Astrocyte (in vitro differentiated cells and primary cell): Measurements from ENCODE around the gene RHOB. TPM values are rescaled to one million over a fixed set of nuclear protein-coding genes. Genes with fewer than 3 reads are reported as not detected.

ENCODE experiments used
- DNase-seq: peaks from one replicate; pipeline ENCODE4 v3.0.0-alpha.2; 2010; ENCODE audit warnings: low read depth
- FAIRE-seq: peaks from 2 replicates; lab custom pipeline; 2011; peaks lifted over from hg19 to GRCh38; lab: Jason Lieb, UNC
- H2AFZ ChIP-seq: 2 replicates; pipeline ENCODE4 v1.6.0; 2012; ENCODE audit warnings: low read depth, low read length, inconsistent platforms
- H3K27ac ChIP-seq: 2 replicates; pipeline ENCODE4 v1.5.1; 2011; ENCODE audit warnings: low read depth, low read length, inconsistent platforms
- H3K27me3 ChIP-seq: 2 replicates; pipeline ENCODE4 v1.6.0; 2011; ENCODE audit warnings: low read length, inconsistent platforms; ENCODE audit not compliant: insufficient read depth
- H3K36me3 ChIP-seq: 2 replicates; pipeline ENCODE4 v1.5.1; 2011; ENCODE audit warnings: low read length, inconsistent platforms; ENCODE audit not compliant: insufficient read depth
- H3K4me1 ChIP-seq: 2 replicates; pipeline ENCODE4 v1.5.1; 2011; ENCODE audit warnings: low read length, inconsistent platforms; ENCODE audit not compliant: insufficient read depth
- H3K4me2 ChIP-seq: 2 replicates; pipeline ENCODE4 v1.6.0; 2012; ENCODE audit warnings: low read length, inconsistent platforms
- H3K4me3 ChIP-seq: 2 replicates; pipeline ENCODE4 v1.5.1; 2011; ENCODE audit warnings: low read depth, mild to moderate bottlenecking, low read length, inconsistent platforms; ENCODE audit not compliant: insufficient read depth
- H3K79me2 ChIP-seq: 2 replicates; pipeline ENCODE4 v1.6.0; 2012; ENCODE audit warnings: mild to moderate bottlenecking, low read length, inconsistent platforms; ENCODE audit not compliant: insufficient read depth
- H3K9ac ChIP-seq: 2 replicates; pipeline ENCODE4 v1.6.0; 2012; ENCODE audit warnings: mild to moderate bottlenecking, low read length, inconsistent platforms
- H3K9me3 ChIP-seq: 2 replicates; pipeline ENCODE4 v1.5.1; 2012; ENCODE audit warnings: low read depth, mild to moderate bottlenecking, low read length, inconsistent platforms; ENCODE audit not compliant: insufficient read depth
- H4K20me1 ChIP-seq: 2 replicates; pipeline ENCODE4 v1.6.0; 2012; ENCODE audit warnings: low read length, inconsistent platforms; ENCODE audit not compliant: insufficient read depth
- H3K27ac Mint-ChIP-seq: one replicate; pipeline ENCODE4 v1.8.0; 2021; ENCODE audit warnings: mild to moderate bottlenecking, mixed read lengths; ENCODE audit not compliant: unreplicated experiment
- H3K27me3 Mint-ChIP-seq: one replicate; pipeline ENCODE4 v1.8.0; 2021; ENCODE audit warnings: low read depth, mixed read lengths; ENCODE audit not compliant: unreplicated experiment
- H3K36me3 Mint-ChIP-seq: one replicate; pipeline ENCODE4 v1.8.0; 2021; ENCODE audit warnings: low read depth, mixed read lengths; ENCODE audit not compliant: unreplicated experiment
- H3K4me1 Mint-ChIP-seq: one replicate; pipeline ENCODE4 v1.8.0; 2021; ENCODE audit warnings: low read depth, mixed read lengths; ENCODE audit not compliant: unreplicated experiment
- H3K4me3 Mint-ChIP-seq: one replicate; pipeline ENCODE4 v1.8.0; 2021; ENCODE audit warnings: mild to moderate bottlenecking, moderate library complexity, mixed read lengths; ENCODE audit not compliant: unreplicated experiment
- H3K9me3 Mint-ChIP-seq: one replicate; pipeline ENCODE4 v1.8.0; 2021; ENCODE audit warnings: mild to moderate bottlenecking, mixed read lengths; ENCODE audit not compliant: unreplicated experiment
- EZH2 ChIP-seq: IDR thresholded peaks from 2 replicates; pipeline ENCODE4 v1.6.1; 2012; ENCODE audit warnings: mild to moderate bottlenecking, low read length, inconsistent platforms; ENCODE audit not compliant: insufficient read depth
- total RNA-seq: library from RNA; stranded (reverse); gene quantifications from 2 replicates; pipeline ENCODE4 v1.2.1, GENCODE V29; 2021
- TF ChIP-seq, protein P1 (sequence below): IDR thresholded peaks from 2 replicates; pipeline ENCODE4 v1.5.1; 2011; ENCODE audit warnings: low read depth, mild to moderate bottlenecking, inconsistent platforms, low read length, moderate library complexity; ENCODE audit not compliant: insufficient read depth

The RHOB gene
- total RNA-seq, 1 donor from 2014 or later = 161 TPM

DNA sequence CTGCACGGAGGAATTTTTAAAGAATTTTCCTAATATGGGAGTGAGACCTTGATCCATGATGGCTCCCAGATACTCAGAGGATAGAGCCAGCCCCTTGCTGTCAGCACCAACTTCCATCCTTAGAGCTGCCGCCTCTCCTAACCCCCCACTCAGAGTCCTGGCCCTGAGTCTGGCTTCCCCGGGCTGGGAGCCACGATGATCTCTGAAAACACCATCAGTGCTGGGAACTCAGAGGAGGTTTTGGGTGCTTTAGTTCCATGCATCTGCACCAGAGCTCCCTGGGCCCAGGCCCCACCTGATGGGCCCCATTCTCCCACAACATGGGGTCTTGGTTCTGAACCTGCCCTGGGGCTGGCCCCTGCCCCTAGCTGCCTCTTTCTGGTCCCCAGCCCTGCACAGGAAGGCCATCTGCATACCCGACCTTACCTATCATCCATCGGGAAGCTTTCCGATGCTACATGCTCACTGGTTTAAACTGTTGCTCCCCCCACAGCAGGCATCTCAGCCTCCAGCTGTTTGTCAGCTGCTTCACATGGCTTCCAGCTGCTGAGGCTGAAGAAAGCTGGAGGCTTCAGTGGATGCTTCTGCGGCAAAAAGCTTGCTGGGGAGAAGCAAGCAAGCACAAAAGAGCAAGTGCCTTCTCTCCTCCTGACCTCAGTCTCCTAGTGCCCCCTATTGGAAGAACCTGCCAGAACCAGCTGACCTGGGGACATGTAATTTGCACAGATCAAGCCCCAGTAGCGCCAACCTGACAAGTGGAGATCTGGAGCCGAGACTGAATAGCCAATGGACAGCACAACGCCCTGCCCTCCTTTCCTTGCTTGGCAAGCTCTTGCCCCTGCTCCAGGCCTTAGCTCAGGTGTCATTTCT, 24.2 kb upstream of the RHOB start:
- H3K79me2 ChIP-seq = no peaks in the 10 kb centered on the region
- H3K36me3 Mint-ChIP-seq = no peaks in the 10 kb centered on the region
- no peak for FAIRE-seq
- peaks cover 29% of the 10 kb centered on the region for H3K4me1 Mint-ChIP-seq
- no peak for DNase-seq
- H2AFZ ChIP-seq = no peak overlapping the region
- H4K20me1 ChIP-seq = no peaks in the 10 kb centered on the region
- H3K4me2 ChIP-seq = peak overlapping the region; percentile 54
- no peak overlapping the region for H3K4me3 Mint-ChIP-seq
- H3K4me1 ChIP-seq = peaks cover 25% of the 10 kb centered on the region
- no peaks in the 10 kb centered on the region for H3K36me3 ChIP-seq
- TF ChIP-seq, protein P1, sequence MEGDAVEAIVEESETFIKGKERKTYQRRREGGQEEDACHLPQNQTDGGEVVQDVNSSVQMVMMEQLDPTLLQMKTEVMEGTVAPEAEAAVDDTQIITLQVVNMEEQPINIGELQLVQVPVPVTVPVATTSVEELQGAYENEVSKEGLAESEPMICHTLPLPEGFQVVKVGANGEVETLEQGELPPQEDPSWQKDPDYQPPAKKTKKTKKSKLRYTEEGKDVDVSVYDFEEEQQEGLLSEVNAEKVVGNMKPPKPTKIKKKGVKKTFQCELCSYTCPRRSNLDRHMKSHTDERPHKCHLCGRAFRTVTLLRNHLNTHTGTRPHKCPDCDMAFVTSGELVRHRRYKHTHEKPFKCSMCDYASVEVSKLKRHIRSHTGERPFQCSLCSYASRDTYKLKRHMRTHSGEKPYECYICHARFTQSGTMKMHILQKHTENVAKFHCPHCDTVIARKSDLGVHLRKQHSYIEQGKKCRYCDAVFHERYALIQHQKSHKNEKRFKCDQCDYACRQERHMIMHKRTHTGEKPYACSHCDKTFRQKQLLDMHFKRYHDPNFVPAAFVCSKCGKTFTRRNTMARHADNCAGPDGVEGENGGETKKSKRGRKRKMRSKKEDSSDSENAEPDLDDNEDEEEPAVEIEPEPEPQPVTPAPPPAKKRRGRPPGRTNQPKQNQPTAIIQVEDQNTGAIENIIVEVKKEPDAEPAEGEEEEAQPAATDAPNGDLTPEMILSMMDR = no peak
- TF ChIP-seq EZH2 = no peak
- no peak overlapping the region for H3K27ac ChIP-seq
- H3K9ac ChIP-seq = no peak overlapping the region
- peaks cover 7% of the 10 kb centered on the region for H3K27me3 Mint-ChIP-seq
- H3K27ac Mint-ChIP-seq = no peak overlapping the region
- peaks cover 8% of the 10 kb centered on the region for H3K27me3 ChIP-seq
- H3K9me3 Mint-ChIP-seq = peaks cover 2% of the 10 kb centered on the region
- H3K4me3 ChIP-seq = no peak overlapping the region
- no peaks in the 10 kb centered on the region for H3K9me3 ChIP-seq

DNA sequence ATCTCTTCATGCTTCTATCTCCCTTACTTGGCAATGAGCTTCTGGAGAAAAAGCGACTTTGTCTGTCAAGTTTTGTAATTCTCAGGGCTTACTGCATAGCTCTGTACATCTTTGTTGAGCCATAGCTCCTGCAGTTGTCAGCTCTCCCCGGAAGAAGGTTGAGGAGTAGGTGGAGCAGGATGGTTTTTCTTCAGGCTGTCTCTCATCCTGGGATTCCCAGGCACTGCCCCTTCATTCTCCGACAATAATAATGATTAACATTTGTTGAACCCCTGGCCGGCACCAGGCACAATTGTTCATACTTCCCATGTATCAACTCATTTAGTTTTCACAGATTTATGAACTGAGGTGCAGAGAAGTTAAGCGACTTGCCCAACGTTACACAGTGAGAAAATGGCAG, 23.5 kb upstream of the RHOB start:
- Histone ChIP-seq H3K4me1 (peaks cover 25% of the 10 kb centered on the region), H3K36me3 (no peaks in the 10 kb centered on the region), H3K79me2 (no peaks in the 10 kb centered on the region), H3K4me3 (no peak overlapping the region), H3K27ac (no peak overlapping the region), H2AFZ (no peak overlapping the region), H3K4me2 (no peak overlapping the region), H3K9ac (no peak overlapping the region), H3K9me3 (no peaks in the 10 kb centered on the region), H4K20me1 (no peaks in the 10 kb centered on the region), H3K27me3 (peaks cover 12% of the 10 kb centered on the region)
- peaks cover 29% of the 10 kb centered on the region for H3K4me1 Mint-ChIP-seq
- H3K27ac Mint-ChIP-seq = no peak overlapping the region
- no peaks in the 10 kb centered on the region for H3K36me3 Mint-ChIP-seq
- H3K9me3 Mint-ChIP-seq = peaks cover 2% of the 10 kb centered on the region
- peaks cover 7% of the 10 kb centered on the region for H3K27me3 Mint-ChIP-seq
- no peak overlapping the region for H3K4me3 Mint-ChIP-seq
- no peak for TF ChIP-seq EZH2
- TF ChIP-seq, protein P1 = no peak
- DNase-seq (no peak), FAIRE-seq (no peak)

DNA sequence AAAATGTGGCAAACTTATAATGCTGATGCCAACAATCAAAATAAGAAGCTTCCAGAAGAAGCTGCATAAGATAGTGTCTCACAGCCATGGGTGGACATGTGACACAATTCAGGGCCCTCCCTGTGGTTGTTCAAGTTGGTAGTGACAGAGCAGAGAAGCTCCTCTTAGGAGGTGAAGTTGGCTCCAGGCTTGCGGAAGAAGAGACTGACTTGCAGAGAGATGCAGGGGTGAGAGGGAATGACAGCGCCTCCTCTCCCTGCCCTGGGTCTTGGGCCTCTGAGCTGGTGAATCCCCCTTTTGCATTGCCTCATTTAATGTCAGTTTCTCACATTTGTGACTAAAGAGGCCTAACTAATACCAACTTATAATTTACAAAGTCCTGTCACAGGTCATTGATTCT, 23.0 kb upstream of the RHOB start:
- FAIRE-seq (no peak), DNase-seq (no peak)
- no peak overlapping the region for H3K4me2 ChIP-seq
- Mint-ChIP-seq H3K27me3 (peaks cover 7% of the 10 kb centered on the region), H3K9me3 (peaks cover 2% of the 10 kb centered on the region), H3K27ac (no peak overlapping the region), H3K36me3 (no peaks in the 10 kb centered on the region), H3K4me1 (peaks cover 27% of the 10 kb centered on the region), H3K4me3 (no peak overlapping the region)
- H3K4me1 ChIP-seq = peaks cover 25% of the 10 kb centered on the region
- H2AFZ ChIP-seq = no peak overlapping the region
- H3K9ac ChIP-seq = no peak overlapping the region
- TF ChIP-seq, protein P1 = no peak
- TF ChIP-seq EZH2 = no peak
- no peaks in the 10 kb centered on the region for H3K79me2 ChIP-seq
- peaks cover 12% of the 10 kb centered on the region for H3K27me3 ChIP-seq
- H3K36me3 ChIP-seq = no peaks in the 10 kb centered on the region
- H4K20me1 ChIP-seq = no peaks in the 10 kb centered on the region
- no peaks in the 10 kb centered on the region for H3K9me3 ChIP-seq
- no peak overlapping the region for H3K27ac ChIP-seq
- no peak overlapping the region for H3K4me3 ChIP-seq
